Esophagus squamous epithelium (tissue), 4 donors: ENCODE results near the gene RAD51C.

ENCODE experiments used
- POLR2A ChIP-seq, 4 donors: fragments of 450-650 bp; IDR thresholded peaks; one replicate each; pipeline ENCODE4 v1.6.1; 2017; ENCODE audit warnings: antibody characterized with exemption in 4 of 4, mild to moderate bottlenecking in 4 of 4, moderate library complexity in 3 of 4
- TF ChIP-seq, protein P1 (sequence below), 6 experiments: fragments of 450-650 bp in 4 of 6; fragments of 200-600 bp in 2 of 6; sonication (generic) in 2 of 6; IDR thresholded peaks; one replicate each; pipeline ENCODE4 v1.5.1; 2016 to 2019; ENCODE audit warnings: antibody characterized with exemption in 6 of 6, mild to moderate bottlenecking in 4 of 6, moderate library complexity in 4 of 6

DNA sequence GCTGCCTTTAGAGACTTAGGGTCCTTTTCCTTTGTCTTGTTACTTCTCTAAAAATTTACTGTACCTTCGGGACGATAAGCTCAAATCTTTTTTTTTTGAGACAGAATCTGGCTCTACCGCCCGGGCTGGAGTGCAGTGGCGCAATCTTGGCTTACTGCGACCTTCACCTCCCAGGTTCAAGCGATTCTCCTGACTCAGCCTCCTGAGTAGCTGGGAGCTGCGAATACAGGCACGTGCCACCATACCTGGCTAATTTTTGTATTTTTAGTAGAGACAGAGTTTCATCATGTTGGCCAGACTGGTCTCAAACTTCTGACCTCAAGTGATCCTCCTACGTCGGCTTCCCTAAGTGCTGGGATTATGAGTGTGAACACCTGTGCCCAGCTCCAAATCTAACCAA is 7.4 kb downstream of the RAD51C start:
- TF ChIP-seq, protein P1, sequence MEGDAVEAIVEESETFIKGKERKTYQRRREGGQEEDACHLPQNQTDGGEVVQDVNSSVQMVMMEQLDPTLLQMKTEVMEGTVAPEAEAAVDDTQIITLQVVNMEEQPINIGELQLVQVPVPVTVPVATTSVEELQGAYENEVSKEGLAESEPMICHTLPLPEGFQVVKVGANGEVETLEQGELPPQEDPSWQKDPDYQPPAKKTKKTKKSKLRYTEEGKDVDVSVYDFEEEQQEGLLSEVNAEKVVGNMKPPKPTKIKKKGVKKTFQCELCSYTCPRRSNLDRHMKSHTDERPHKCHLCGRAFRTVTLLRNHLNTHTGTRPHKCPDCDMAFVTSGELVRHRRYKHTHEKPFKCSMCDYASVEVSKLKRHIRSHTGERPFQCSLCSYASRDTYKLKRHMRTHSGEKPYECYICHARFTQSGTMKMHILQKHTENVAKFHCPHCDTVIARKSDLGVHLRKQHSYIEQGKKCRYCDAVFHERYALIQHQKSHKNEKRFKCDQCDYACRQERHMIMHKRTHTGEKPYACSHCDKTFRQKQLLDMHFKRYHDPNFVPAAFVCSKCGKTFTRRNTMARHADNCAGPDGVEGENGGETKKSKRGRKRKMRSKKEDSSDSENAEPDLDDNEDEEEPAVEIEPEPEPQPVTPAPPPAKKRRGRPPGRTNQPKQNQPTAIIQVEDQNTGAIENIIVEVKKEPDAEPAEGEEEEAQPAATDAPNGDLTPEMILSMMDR (IDR thresholded peaks at IDR 0.05), result no peak
- TF ChIP-seq POLR2A (IDR thresholded peaks at IDR 0.05), result no peak
